Epithelial cell of proximal tubule (primary cell): ENCODE results near the gene RAPGEF4. TPM values are rescaled to one million over a fixed set of nuclear protein-coding genes. Genes with fewer than 3 reads are reported as not detected.

Experiments
- DNase-seq: peaks from one replicate; pipeline ENCODE4 v3.0.0-alpha.2; 2011; ENCODE audit warnings: low read depth
- H3K4me3 ChIP-seq: 2 replicates; pipeline ENCODE4 v1.5.1; 2011; ENCODE audit warnings: low read depth, mild to moderate bottlenecking, low read length
- total RNA-seq: library from RNA; depleted of rRNA; stranded (reverse); fragments of >200 nt; gene quantifications from 2 replicates; pipeline ENCODE4 v1.2.3, GENCODE V29; 2015
- TF ChIP-seq, protein P1 (sequence below): conservative IDR thresholded peaks from 2 replicates; pipeline ENCODE4 v1.5.1; 2012; ENCODE audit warnings: low read depth, mild to moderate bottlenecking, low read length

The RAPGEF4 gene
- total RNA-seq, 1 donor from 2014 or later, result 0.81 TPM

GRCh38 chr2:172769879-172770278 is 34.2 kb downstream of the RAPGEF4 start:
- TF ChIP-seq, protein P1, sequence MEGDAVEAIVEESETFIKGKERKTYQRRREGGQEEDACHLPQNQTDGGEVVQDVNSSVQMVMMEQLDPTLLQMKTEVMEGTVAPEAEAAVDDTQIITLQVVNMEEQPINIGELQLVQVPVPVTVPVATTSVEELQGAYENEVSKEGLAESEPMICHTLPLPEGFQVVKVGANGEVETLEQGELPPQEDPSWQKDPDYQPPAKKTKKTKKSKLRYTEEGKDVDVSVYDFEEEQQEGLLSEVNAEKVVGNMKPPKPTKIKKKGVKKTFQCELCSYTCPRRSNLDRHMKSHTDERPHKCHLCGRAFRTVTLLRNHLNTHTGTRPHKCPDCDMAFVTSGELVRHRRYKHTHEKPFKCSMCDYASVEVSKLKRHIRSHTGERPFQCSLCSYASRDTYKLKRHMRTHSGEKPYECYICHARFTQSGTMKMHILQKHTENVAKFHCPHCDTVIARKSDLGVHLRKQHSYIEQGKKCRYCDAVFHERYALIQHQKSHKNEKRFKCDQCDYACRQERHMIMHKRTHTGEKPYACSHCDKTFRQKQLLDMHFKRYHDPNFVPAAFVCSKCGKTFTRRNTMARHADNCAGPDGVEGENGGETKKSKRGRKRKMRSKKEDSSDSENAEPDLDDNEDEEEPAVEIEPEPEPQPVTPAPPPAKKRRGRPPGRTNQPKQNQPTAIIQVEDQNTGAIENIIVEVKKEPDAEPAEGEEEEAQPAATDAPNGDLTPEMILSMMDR, result no peak

GRCh38 chr2:172770887-172771286 is 35.2 kb downstream of the RAPGEF4 start:
- H3K4me3 ChIP-seq, result no peak overlapping the region
- DNase-seq, result no peak

More at GRCh38 chr2:172769879-172770278, 34.2 kb downstream of the RAPGEF4 start:
- DNase-seq, result no peak
- no peak overlapping the region for H3K4me3 ChIP-seq

DNA sequence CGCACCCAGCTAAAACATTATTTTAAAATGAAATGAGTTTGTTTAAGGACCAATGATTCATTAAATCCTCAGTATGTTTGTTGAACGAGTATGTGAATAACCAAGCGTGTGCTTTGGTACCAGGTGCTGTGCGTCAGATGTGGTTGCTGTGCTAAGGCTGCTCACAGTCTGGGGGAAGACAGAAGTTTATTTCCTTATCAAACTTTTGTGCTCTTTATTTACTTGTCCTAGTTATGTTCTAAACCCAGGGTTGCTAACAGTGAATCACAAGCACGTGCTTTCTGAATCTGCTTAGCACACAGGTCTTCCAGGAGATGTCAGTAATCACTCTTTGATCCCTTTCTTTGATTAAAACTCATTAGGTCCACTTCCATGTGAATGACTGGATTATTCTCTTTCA is 37.0 kb downstream of the RAPGEF4 start:
- TF ChIP-seq, protein P1, result no peak
- DNase-seq, result peak; percentile 10

More at GRCh38 chr2:172770887-172771286, 35.2 kb downstream of the RAPGEF4 start:
- TF ChIP-seq, protein P1, result no peak

GRCh38 chr2:172774302-172774701 is 38.7 kb downstream of the RAPGEF4 start:
- DNase-seq, result no peak
- TF ChIP-seq, protein P1, result no peak
- H3K4me3 ChIP-seq, result no peak overlapping the region

More for the DNA sequence above, 37.0 kb downstream of the RAPGEF4 start:
- no peak overlapping the region for H3K4me3 ChIP-seq

DNA sequence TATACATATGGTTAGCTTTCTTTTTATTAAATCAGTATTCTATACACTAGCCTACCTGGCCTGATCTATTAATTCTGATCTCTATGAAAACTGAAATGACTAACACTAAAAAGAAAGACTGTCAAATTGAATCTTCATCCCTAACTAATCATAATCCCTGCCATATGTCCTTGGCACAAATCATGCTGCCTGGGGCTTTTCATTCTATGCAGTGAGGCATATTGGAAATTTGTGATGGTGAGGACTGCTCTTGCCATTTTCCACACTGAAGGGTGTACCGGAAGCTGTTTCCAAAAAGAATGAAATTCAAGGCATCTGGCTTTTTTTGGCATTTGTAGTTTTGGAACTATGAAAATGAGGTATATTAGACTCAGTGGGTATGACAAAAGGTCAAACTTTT is 39.7 kb downstream of the RAPGEF4 start:
- no peak overlapping the region for H3K4me3 ChIP-seq
- TF ChIP-seq, protein P1, result no peak
- DNase-seq, result no peak

- no peak overlapping the region for H3K4me3 ChIP-seq
- TF ChIP-seq, protein P1, result no peak
- DNase-seq, result no peak
These were observed 41.8 kb downstream of the RAPGEF4 start for GRCh38 chr2:172777431-172777830.

- TF ChIP-seq, protein P1, result no peak
- peak; percentile 35 for DNase-seq
- H3K4me3 ChIP-seq, result no peak overlapping the region
These were observed 47.0 kb downstream of the RAPGEF4 start for GRCh38 chr2:172782506-172783164.
